Neural progenitor cell (in vitro differentiated cells): ENCODE data around the gene SPAG9.

Experiments used
- CTCF ChIP-seq: fragments of 200-600 bp; sonication (generic); IDR thresholded peaks from 2 replicates; pipeline ENCODE4 v1.5.1; 2017; ENCODE audit warnings: antibody characterized with exemption, mild to moderate bottlenecking
- EZH2phosphoT487 ChIP-seq: fragments of 200-600 bp; sonication (generic); IDR thresholded peaks from 2 replicates; pipeline ENCODE4 v1.6.1; 2017; ENCODE audit warnings: antibody characterized with exemption

DNA sequence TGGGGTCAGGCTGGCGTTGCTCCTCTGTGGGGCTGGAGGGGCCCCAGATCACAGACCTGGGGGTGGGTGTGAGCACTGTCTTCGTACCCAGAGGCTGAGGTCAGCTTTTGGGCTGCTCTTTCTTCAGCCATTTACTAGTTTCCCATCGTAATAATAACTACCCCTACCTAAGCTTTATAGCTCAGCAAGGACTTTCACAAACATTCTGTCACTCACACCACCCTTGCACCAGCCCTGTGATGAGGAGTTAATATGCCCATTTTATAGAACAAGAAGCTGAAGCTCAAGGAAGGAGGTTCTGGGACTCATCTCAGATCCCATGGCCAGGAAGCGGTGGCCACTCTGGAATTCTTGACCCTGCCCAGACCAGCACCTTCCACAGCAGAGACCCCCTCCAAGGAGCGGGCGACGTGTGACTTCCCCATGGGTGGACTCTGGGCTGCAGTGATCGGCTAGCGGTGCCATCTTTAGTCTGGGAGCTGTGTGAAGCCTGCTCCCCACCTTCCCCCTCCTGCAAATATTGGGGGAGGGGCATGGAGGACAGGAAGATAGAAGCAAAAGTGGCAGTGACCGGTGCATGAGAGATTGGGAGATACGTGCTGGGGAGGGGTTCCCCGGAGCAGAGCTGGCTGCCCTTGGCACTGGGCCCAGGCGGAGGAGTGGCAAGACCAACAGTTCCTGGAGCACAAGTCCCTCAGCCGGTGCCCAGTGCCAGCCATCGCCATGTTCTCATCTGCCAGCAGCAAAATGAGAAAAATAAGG lies 172.7 kb downstream of the SPAG9 start:
- no peak for TF ChIP-seq CTCF
- TF ChIP-seq EZH2phosphoT487 = no peak
